Endothelial cell of umbilical vein (primary cell): Measurements from ENCODE around the gene FSTL4.

Source experiments
- CTCF ChIP-seq, 2 donors: IDR thresholded peaks; 1 replicate in 1 of 2; 2 replicates in 1 of 2; pipeline ENCODE4 v1.5.1; 2011; ENCODE audit warnings: low read length in 2 of 2, mild to moderate bottlenecking in 2 of 2, moderate library complexity in 2 of 2, control low read depth in 1 of 2, inconsistent platforms in 1 of 2, low read depth in 1 of 2; ENCODE audit not compliant: insufficient read depth in 1 of 2; ENCODE audit errors: extremely low read depth in 1 of 2
- MYC ChIP-seq: IDR thresholded peaks from one replicate; pipeline ENCODE4 v1.6.1; 2011; ENCODE audit warnings: mild to moderate bottlenecking, low read depth, low read length
- POLR2A ChIP-seq: IDR thresholded peaks from 2 replicates; pipeline ENCODE4 v1.6.1; 2012; ENCODE audit warnings: low read depth, mild to moderate bottlenecking, control low read depth, low read length
- TF ChIP-seq, protein P1 (sequence below): IDR thresholded peaks from 2 replicates; pipeline ENCODE4 v1.6.1; 2011; ENCODE audit not compliant: insufficient read depth, insufficient read length

DNA sequence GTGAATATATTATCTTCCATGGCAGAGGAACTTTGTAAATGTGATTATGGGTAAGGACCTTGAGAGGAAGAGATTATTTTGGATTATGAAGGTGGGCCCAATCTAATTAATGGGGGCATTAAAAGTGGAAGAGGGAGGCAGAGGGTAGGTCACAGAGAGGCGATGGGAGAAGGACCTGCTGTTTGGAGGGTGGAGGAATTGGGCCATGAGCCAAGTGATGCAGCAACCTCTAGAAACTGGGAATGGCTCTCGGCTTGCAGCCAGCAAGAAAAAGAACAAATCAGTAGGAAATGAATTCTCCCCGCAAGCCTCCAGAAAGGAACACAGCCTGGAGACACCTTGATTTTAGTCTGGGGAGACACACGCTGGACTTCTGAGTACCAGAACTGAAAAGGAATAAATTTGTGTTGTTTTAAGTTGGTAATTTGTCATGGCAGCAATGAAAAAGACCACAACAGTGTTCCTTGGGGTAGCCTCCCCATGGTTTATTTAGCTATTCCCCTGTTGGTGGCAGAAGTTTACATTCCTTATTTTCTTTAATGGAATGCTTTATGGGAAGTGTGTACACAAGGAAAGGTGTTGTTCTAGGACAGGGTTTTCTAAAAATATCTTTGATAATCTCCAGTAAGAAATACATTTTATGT is 456.9 kb downstream of the FSTL4 start:
- TF ChIP-seq, protein P1, sequence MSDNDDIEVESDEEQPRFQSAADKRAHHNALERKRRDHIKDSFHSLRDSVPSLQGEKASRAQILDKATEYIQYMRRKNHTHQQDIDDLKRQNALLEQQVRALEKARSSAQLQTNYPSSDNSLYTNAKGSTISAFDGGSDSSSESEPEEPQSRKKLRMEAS: no peak
- TF ChIP-seq POLR2A (no peak), MYC (no peak), CTCF (IDR thresholded peaks at IDR 0.05; ENCODE audit: extremely low read depth in 1 of 2, insufficient read depth in 1 of 2, low read depth in 1 of 2, low read length in 2 of 2) (no peak)
